Choroid plexus epithelial cell (primary cell): ENCODE results near the gene SPRYD3.
A peak's percentile ranks its signal among the peaks of the same experiment; 100 is the strongest.
"Not testable (repeated sequence)": the region's sequence is repeated elsewhere in the genome, so short reads cannot be mapped to it uniquely, and the experiment has no call there.

Source experiments
- DNase-seq: peaks from one replicate; pipeline ENCODE4 v3.0.0-alpha.2; 2010; ENCODE audit warnings: low read depth
- H3K4me3 ChIP-seq: 2 replicates; pipeline ENCODE4 v1.5.1; 2011; ENCODE audit warnings: low read depth, mild to moderate bottlenecking, control low read depth, low read length, moderate library complexity
- CTCF ChIP-seq: conservative IDR thresholded peaks from 2 replicates; pipeline ENCODE4 v1.5.1; 2011; ENCODE audit warnings: low read depth, mild to moderate bottlenecking, control low read depth, inconsistent platforms, low read length, moderate library complexity

The SPRYD3 gene

GRCh38 chr12:53096089-53096741, 17.0 kb upstream of the SPRYD3 start:
- TF ChIP-seq CTCF: no peak
- no peak overlapping the region for H3K4me3 ChIP-seq
- peak; percentile 25 for DNase-seq

- not testable (repeated sequence) for H3K4me3 ChIP-seq, DNase-seq
Observed at GRCh38 chr12:53095596-53095895, 16.4 kb upstream of the SPRYD3 start.

- not testable (repeated sequence) for H3K4me3 ChIP-seq, DNase-seq
Observed at GRCh38 chr12:53094796-53095595, 15.8 kb upstream of the SPRYD3 start.

GRCh38 chr12:53094394-53094787, 15.2 kb upstream of the SPRYD3 start:
- H3K4me3 ChIP-seq: no peak overlapping the region
- no peak for TF ChIP-seq CTCF
- DNase-seq: no peak

GRCh38 chr12:53093777-53094393, 14.7 kb upstream of the SPRYD3 start:
- no peak overlapping the region for H3K4me3 ChIP-seq
- TF ChIP-seq CTCF: no peak
- DNase-seq: no peak

- DNase-seq: no peak
- H3K4me3 ChIP-seq: no peak overlapping the region
- TF ChIP-seq CTCF: no peak
Observed at GRCh38 chr12:53091756-53092155, 12.6 kb upstream of the SPRYD3 start.

- no peak for TF ChIP-seq CTCF
- no peak overlapping the region for H3K4me3 ChIP-seq
- no peak for DNase-seq
Observed at GRCh38 chr12:53090554-53090953, 11.4 kb upstream of the SPRYD3 start.

GRCh38 chr12:53090105-53090504, 10.9 kb upstream of the SPRYD3 start:
- H3K4me3 ChIP-seq: no peak overlapping the region
- DNase-seq: no peak
- no peak for TF ChIP-seq CTCF
